NCI-H1436 treated with DMSO at 0.1 percent for 48 hours (cell line): ENCODE results near the gene ETV7.
"Not testable (repeated sequence)": the region's sequence is repeated elsewhere in the genome, so short reads cannot be mapped to it uniquely, and the experiment has no call there.

Experiments used
- DNase-seq: peaks from one replicate; lab custom pipeline; 2025; lab: John Stamatoyannopoulos, UW

ETV7 gene

DNA sequence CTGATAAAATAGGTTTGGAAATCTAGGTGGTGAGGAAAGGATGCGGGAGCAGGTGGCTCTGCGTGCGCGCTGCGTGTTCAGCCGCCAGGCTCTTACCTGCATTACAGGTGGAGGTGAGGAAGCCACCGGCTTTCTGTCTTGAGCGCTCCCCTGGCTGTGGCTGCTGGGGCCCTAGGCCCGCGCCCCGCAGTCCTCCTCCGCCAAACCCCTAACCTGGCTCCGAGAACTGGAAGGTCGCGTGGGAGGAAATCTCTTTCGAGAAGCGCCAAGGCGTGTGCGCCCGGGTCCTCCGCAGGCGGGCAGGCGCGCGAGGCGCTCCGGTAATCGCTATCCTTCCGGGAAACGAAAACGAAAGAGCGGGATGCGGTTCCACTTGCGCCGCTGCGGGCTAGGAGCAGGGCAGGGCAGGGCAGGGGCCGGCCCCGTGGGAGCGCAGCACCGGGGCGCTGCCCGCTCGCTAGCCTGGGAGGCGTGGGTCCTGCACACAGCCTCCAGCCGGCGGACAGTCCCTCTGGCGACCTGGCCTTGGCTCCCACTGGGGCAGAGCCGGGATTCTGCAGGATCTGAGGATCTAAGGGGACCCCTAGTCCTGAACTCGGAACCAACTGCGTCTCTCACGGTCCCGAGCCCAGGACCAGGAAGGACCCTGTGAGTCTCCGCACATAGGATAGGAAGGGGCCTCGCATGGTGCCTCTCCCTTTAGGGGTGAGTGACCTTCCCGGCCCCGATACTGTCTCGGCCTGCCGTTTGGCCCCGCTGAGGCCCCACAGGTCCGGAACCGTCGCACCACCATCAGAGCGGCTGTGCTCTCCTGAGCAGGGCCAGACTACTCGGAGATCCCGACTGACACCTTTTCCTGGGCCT is at the start of gene ETV7:
Gene ETV7, minus strand, starts transcription at position 230 of the 864 bp plus-strand sequence. Its CDS starts 128 bp downstream, at position 102.
- no peak for DNase-seq

DNA sequence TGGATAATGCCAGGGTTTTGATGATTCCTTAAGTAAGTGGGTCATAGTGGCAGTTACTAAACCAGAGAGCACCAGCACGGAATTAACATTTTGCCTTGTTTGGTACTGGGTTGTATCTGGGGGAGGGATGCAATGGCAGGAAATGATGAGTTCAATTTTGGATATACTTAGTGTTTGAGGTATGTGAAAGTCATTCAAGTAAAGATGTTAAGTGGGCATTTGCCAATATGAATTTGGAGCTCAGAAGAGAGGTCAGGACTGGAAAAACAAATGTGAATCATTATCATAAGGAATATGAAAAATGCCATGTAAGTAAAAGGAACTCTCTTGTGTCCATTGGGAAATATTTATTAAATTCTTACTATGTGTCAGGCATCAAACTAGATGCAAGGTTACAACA is 49.0 kb upstream of the ETV7 start:
- no peak for DNase-seq

DNA sequence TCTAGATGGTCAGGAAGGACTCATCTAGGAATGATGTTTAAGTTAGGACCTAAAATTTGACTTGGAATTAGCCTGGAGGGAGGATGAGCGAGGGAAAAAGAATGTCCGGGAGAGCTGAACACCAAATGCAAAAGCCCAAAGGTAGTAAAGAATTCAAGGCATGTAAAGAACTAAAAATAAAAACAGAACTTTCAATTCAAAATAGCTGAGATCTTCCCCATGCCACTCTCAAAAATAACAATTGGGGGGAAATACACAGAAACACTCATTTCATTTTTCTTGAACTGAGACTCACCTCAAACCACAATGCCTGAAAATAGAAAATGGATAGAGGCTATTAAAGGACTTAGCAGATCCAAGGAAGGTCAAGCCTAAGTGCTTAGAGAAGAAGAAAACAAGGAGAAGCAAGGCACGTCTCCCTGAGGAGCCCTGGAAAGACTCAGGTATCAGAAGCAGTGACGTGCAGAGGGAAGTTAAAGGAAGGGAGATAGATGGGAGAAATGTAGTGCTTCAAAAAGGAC is 44.7 kb upstream of the ETV7 start:
- no peak for DNase-seq

DNA sequence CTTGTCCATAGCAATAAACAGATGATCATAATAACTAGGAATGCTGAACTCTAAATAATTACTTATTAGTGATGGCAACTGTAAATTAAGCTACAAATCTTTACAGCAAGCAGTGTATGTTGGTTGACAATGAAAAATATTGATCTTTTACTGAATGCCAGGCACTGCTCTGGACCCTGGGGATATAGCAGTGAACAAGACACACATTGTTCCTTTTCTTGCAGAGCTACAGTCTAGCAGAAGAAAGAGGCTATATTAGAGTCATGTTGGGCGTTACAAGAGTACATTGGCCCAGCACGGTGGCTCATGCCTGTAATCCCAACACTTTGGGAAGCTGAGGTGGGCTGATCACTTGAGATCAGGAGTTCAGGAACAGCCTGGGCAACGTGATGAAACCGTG is 43.7 kb upstream of the ETV7 start:
- DNase-seq: no peak

DNA sequence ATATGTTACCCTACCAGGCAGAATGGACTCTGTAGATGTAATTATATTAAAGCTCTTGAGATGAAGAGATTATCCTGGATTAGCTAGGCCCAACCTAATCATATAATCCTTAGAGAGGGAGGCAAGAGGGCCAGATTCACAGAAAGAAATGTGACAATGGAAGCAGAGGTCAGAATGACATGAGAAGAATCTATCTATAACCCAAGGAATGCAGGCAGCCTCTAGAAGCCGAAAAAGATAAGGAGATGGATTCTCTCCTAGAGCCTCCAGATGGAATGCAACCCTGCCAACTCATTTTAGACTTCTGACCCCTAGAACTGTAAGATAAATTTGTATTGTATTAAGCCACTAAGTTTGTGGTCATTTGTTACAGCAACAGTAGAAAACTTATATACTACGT is 42.9 kb upstream of the ETV7 start:
- DNase-seq: no peak

DNA sequence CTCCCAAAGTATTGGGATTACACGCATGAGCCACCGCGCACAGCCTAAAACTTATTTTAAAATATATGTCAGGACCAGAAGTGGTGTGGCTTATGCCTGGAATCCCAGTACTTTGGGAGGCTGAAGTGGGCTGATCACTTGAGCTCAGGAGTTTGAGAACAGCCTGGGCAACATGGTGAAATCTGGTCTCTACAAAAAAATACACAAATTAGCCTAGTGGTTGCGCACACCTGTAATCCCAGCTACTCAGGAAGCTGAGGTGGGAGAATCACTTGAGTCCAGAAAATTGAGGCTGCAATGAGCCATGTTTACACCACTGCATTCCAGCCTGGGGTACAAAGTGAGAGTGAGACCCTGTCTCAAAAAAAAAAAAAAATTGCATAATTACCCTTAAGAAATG is 41.4 kb upstream of the ETV7 start:
- DNase-seq: no peak

DNA sequence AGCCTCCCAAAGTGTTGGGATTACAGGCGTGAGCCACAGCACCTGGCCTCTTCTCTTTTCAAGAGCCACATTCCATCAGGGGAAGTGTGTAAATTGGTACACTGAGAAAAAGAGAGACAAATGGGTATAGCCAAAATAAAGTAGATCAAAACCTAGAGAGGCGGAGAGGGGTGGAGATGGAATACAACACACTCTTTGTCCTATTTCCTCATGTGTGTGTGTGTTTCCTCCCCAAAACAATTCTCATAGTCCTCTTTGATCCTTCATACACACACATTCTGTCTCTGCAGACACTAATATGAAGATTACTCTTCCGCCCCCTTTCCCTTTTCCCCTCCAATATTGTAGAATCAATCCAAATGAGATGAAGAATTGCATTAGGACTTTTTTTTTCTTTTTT is 39.2 kb upstream of the ETV7 start:
- no peak for DNase-seq

DNA sequence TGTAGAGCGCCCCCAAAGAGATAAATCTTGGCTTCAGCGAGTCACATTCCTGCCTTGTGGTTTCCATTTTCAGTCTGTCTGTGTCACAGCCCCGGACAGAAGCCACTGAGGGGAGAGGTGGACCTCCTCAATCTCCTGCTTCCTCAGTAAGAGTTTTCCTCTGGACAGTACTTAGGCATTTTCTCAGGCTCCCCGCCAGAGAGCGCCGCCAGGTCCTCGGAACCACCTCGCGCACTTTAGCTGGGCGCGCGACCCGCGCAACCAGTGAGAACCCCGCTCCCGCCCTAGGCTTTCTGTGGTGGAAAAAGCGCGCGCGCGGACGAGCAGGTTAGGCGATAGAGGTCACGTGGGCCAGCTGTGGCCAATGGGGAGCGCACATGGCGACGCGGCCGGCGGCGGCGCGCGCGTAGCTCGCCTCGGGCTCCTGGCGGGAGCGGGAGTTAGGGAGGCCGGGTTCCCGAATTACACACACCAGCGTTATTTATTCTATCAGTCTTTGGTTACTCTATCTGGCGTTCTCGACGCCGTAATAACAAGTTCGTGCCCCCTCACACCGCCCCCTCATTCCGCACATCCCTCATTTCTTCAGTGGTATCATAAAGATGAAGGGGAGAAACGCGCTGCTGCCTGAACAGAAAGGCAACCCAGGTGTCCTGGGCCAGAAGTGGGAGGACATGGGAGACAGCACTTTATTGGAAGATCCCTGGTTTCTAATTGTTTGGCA is 35.8 kb upstream of the ETV7 start:
- DNase-seq: peak; percentile 95

DNA sequence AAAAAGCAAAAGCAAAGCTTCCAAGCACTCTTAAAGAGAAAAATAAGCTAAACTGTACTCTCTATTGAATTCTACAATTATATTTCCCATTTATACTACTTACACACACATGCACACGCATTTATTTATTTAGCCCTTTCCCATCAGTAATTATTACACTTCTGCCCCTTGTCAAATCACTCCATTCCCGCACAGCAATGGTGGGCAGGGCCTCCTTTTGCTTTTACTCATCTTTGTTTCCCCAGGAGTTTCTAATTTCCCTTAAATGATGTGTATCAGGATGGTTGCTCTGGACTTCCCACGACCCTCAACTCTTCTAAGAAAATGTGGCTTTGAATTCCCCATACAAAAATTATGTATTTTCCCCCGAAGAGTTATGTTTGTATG is 35.2 kb upstream of the ETV7 start:
- no peak for DNase-seq

DNA sequence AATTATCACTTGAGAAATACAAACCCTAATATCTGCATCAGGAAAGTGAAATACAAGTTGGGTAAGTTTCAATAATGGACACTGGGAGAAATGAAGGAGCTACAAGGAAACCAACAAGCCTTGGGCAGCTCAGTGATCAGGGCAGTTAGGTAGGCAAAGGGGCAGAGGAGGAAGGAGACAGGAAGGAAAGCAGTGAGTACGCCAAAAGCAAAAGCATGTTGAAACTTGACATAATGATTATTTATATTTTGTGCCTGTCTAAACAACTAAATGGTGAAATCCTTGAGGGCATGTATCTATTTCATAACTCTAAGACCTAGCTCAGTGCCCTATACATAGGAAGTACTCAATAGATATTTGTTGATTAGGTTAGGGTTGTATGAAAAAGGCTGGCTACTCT is 31.8 kb upstream of the ETV7 start:
- DNase-seq: no peak

DNA sequence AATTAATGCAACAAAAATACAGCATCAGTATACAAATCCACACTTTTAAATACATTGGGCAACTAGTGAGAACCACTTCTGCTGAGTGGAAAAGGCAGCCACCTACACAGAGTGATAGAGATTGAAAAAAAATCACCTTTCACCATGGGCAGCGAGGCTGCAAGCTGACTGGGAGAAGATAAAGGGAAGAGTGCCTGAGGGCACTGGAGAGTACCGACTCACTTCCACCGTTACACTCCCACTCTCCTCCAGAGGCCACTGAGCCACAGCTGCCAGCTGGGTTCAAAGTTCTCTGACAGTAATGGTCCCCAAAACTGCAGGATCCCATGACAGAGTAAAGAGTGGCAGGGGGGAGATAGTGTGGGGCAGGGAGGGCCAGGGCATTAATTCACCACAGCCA is 31.1 kb upstream of the ETV7 start:
- no peak for DNase-seq

DNA sequence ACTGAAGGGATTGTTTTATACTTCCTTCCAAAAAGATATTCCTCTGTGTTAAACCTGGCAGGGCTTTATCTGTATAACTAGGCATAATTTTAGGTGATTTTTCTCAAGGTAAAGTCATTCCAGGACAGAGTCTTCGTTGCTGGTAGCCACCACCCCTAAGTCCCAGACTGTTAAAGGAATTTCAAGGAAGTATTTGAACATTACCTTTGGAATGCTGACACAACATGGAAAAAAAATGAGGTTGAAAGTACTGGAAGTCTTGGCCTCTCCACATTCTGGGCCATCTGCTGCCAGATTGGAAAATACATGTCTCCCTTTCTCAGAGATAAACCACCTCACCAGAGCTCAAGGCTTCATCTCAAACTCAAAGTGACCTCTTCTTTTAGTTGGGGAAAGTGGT is 27.0 kb upstream of the ETV7 start:
- no peak for DNase-seq

DNA sequence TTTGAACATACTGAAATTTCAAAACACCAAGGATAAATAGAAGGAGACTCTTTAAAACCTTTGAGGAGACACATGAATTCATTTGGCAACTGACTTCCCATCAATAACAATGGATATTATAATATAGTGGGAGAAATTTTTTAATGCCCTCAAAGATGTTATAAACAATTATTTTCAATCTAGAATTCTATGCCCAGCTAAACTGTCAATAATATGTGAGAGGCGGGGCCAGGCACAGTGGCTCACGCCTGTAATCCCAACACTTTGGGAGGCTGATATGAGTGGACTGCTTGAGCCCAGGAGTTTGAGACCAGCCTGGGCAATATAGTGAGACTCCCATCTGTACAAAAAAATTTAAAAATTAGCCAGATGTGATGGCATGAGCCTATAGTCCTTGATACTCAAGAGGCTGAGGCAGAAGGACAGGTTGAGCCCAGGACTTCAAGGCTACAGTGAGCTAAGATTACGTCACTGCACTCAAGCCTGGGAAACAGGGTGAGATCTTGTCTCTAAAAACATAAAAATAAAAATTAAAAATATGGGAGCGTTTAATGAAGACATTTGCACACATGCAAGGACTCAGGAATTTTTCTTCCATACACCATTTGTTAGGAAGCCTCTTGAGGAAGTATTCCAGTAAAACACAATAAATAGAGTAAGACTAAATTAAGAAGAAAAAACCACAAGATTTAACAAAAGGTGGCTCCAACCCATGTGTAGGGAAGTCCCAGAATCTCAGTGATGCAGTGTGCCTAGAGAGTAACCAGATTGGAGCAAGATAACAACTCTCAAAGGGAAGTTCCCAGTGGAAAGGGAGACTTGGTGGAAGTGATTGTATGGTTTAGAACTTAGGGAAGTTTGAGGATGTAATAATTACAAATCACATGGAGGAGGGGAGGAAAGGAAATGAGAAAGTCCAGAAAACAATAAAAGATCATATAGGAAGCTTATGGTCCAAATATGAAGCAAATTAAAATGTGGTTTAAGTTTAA is 26.3 kb upstream of the ETV7 start:
- no peak for DNase-seq

DNA sequence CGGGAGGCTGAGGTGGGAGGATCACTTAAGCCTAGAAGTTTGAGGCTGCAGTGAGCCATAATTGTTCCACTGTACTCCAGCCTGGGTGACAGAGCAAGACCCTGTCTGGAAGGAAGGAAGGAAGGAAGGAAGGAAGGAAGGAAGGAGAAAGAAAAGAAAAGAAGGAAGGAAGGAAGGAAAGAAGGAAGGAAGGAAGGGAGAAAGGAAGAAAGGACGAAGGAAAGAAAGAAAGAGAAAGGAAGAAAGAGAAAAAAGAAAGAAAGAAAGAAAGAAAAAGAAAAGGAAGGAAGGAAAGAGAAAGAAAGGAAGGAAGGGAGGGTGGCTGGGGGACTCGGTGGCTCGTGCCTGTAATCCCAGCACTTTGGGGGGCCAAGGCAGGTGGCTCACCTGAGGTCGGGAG is 22.2 kb upstream of the ETV7 start:
- DNase-seq: not testable (repeated sequence)

DNA sequence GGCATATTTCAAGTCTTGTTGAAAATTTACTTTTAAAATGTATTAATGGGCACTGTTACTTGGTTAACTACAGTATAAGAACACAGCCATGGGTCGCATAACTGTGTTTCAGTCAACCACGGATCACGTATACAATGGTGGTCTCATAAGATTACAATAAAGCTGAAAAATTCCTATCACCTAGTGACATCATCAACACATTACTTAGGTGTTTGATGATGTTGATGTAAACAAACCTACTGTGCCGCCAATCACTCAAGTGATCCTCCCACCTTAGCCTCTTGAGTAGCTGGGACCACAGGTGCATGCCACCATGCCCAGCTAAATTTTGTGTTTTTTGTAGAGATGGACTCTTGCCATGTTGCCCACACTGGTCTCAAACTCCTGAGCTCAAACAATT is 16.7 kb upstream of the ETV7 start:
- DNase-seq: no peak

DNA sequence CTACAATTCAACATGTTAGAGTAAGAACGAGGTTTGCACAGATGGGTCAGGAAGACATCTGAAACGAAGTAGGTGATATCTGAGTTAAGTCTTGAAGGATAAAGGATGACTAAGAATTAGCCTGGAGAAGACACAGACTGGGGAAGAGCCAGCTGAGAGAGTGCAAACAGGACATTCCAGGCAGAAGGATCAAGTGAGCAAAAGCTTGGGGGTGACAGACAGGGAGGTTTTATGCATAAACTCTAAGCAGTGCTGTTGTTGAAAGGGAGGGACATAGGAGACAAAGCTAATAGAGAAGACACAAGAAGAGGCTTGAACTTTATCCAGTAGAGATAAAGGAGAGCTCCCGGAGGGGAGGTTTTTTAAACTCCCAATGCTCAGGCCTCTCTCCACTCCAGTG is 15.0 kb upstream of the ETV7 start:
- DNase-seq: no peak

DNA sequence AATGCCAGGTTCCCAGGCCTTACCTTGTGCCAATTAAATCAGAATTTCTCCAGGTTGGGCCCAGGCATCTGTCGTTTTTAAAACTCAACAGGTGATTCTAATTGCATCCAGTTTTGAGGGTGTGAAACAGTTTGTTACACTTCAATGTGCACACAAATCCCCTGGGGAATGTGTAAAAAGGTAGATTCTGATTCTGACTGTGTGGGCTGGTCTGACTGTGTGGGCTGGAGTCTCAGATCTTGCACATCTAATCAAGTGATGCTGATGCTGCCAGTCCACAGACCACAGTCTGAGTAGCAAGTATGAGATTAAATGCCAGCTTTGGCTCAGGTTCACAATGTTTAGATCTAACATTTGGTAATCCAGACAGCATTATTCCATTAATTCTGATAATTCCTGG is 12.5 kb upstream of the ETV7 start:
- DNase-seq: no peak

DNA sequence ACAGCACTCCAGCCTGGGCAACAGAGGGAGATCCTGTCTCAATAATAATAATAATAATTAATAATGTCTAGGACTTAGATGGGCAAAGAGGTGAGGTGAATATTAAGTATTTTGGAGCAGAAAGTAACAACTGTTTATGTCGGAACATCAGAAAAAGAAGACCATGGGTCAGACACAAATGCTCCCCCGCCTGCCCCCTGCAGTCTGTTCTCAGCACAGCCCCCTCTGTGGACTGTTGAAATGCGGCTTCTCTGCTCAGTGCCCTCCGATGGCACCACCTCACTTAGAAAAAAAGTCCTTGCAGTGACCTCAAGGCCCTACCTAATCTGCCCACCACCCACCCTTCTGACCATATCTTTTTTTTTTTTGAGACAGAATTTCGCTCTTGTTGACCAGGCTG is 5.2 kb upstream of the ETV7 start:
- DNase-seq: no peak

DNA sequence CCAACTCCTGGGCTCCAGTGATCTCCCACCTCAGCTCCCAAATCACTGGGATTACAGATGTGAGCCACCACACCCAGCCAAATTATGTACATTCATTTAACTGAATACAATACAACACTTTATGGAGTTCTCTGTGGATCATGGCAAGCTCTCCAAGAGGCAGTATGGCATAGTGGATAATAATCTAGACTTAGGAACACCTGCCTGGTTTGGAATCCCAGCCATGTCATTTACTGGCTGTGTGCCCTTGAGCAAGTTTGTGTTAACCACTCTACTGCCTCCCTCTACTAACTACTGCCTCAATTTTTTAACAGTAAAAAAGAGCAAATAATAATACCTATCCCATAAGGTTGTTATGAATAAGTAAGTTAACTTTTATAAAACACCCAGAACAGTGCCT is 1.9 kb upstream of the ETV7 start:
- DNase-seq: no peak

DNA sequence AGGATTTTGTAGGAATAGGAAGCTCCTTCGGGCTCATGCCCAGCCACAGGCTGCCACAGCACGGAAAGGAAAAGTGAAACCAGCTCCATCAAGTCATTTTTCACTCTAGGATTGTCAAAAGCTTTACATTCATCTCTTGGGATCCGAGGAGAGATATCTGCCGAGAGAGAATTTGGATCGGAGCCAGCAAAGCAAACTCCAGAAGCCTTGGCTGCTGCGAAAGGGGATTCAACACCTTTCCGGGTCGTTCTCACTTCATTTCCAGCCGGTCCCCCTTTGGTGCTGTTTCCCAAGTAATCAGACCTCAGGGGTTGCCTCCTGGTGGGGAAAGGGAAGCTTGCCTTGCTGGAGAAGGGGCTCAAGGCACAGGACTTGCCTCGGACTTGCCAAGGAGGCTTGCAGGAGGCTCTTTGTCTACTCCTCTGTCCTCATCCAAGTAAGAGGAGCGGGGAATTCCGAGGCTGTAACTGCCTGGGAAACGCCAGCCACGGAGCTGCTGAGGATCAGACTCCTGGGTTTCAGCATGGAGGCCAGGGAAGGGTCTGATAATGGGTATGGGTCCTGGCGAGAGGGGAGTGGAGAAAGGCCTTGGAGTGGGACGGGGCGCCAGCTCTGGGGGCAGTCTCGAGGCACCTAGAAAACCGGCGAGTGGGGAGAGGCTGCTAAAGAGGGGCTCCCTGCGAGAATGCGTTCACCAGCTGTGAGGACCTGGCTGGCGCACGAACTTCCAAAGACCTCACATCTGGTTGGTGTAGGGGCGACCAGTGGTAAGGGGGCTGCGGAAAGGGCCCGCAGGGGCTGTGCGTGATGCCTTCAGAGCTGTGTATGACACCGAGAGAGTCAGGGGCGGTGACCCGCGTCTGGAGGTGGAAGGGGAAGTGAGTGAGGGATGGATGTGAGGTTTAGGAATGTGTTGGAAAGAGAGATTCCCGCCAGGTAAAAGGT is 702 bp downstream of the ETV7 start:
- no peak for DNase-seq

DNA sequence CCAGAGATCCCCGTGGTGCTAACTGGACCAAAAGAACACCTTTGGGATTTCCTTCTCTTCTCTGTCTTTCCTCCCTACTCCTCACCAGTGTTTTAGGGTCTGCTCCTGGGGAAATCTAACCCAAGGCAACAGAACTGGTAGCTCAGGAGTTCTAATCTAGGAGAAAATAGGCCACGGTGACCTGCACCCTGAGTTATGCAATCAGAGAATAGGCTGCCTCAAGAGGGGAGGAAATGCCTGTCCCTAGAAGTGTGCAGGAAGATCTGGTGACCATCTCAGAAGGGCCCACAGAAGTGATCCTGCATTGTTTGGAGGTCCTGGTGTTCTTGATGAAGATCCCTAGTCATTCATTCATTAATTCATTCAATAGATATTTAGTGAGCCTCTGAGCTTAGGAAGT is 3.4 kb downstream of the ETV7 start:
- DNase-seq: no peak
